HepG2 (cell line): ENCODE data around the gene UNC93A. TPM values are rescaled to one million over a fixed set of nuclear protein-coding genes. Genes with fewer than 3 reads are reported as not detected.
A peak's percentile ranks its signal among the peaks of the same experiment; 100 is the strongest.
"Not testable (repeated sequence)": the region's sequence is repeated elsewhere in the genome, so short reads cannot be mapped to it uniquely, and the experiment has no call there.

Source experiments
- HDAC2 ChIP-seq: sonication (generic); formaldehyde crosslinking; IDR thresholded peaks from 2 replicates; pipeline ENCODE4 v1.4.0; 2020; ENCODE audit warnings: missing genetic modification reagents
- KAT8 ChIP-seq: IDR thresholded peaks from 2 replicates; pipeline ENCODE4 v1.6.1; 2016; ENCODE audit warnings: missing genetic modification reagents, missing compliant biosample characterization
- MED1 ChIP-seq: sonication (generic); formaldehyde crosslinking; IDR thresholded peaks from 2 replicates; pipeline ENCODE4 v1.4.0; 2020; ENCODE audit warnings: missing genetic modification reagents
- NONO ChIP-seq, 2 experiments: fragments of 450-650 bp in 1 of 2; sonication (generic) in 1 of 2; formaldehyde crosslinking in 1 of 2; IDR thresholded peaks in 1 of 2; conservative IDR thresholded peaks in 1 of 2; 2 replicates each; pipeline versions ENCODE4 v1.6.1 to v1.8.0; 2017 to 2022; ENCODE audit warnings: mild to moderate bottlenecking in 1 of 2, missing genetic modification reagents in 1 of 2, moderate library complexity in 1 of 2
- RXRA ChIP-seq: sonication (generic); formaldehyde crosslinking; IDR thresholded peaks from 2 replicates; pipeline ENCODE4 v1.5.1; 2020; ENCODE audit warnings: missing genetic modification reagents
- SMAD1 ChIP-seq: sonication (generic); formaldehyde crosslinking; IDR thresholded peaks from 2 replicates; pipeline ENCODE4 v1.4.0; 2020; ENCODE audit warnings: missing genetic modification reagents, low read depth, mild to moderate bottlenecking, borderline replicate concordance
- ZSCAN21 ChIP-seq: sonication (generic); formaldehyde crosslinking; IDR thresholded peaks from 2 replicates; pipeline ENCODE4 v1.8.0; 2022; ENCODE audit warnings: mild to moderate bottlenecking, missing genetic modification reagents, moderate library complexity, borderline replicate concordance
- polyA plus RNA-seq, 8 experiments: library from polyadenylated mRNA; depleted of rRNA in 3 of 8; stranded (reverse) in 7 of 8; unstranded in 1 of 8; fragments of >200 nt; fragmentation: Illumina TruSeq in 4 of 8; extraction: Trizol in 4 of 8; gene quantifications; 2 replicates each; pipeline versions ENCODE4 v1.2.1 to v1.2.3, GENCODE V29; 2011 to 2016; ENCODE audit warnings: low read depth in 4 of 8, missing spikeins in 1 of 8, mixed read lengths in 1 of 8; ENCODE audit not compliant: insufficient read depth in 1 of 8
- total RNA-seq, 5 experiments: library from RNA; depleted of rRNA; stranded (reverse); fragments of >200 nt; fragmentation: Illumina TruSeq; extraction: Trizol; gene quantifications; 2 replicates each; pipeline ENCODE4 v1.2.3, GENCODE V29; 2016; ENCODE audit warnings: low read depth in 1 of 5
- TF ChIP-seq, protein P1 (sequence below): sonication (generic); formaldehyde crosslinking; IDR thresholded peaks from 2 replicates; pipeline ENCODE4 v1.4.0; 2020; ENCODE audit warnings: mild to moderate bottlenecking, missing genetic modification reagents
- TF ChIP-seq, protein P2 (sequence below): sonication (generic); formaldehyde crosslinking; IDR thresholded peaks from 2 replicates; pipeline ENCODE4 v1.4.0; 2020; ENCODE audit warnings: missing genetic modification reagents
- TF ChIP-seq, protein P3 (sequence below): IDR thresholded peaks from 2 replicates; pipeline ENCODE4 v1.6.1; 2012; ENCODE audit warnings: inconsistent platforms
- TF ChIP-seq, protein P4 (sequence below): sonication (generic); formaldehyde crosslinking; IDR thresholded peaks from 2 replicates; pipeline ENCODE4 v1.5.1; 2020; ENCODE audit warnings: missing genetic modification reagents, mild to moderate bottlenecking, borderline replicate concordance
- TF ChIP-seq, protein P5 (sequence below): sonication (generic); formaldehyde crosslinking; IDR thresholded peaks from 2 replicates; pipeline ENCODE4 v1.5.0; 2020; ENCODE audit warnings: mild to moderate bottlenecking, missing genetic modification reagents
- TF ChIP-seq, protein P6 (sequence below): IDR thresholded peaks from 2 replicates; pipeline ENCODE4 v1.6.1; 2018; ENCODE audit warnings: missing genetic modification reagents, mild to moderate bottlenecking, missing compliant biosample characterization
- TF ChIP-seq, protein P7 (sequence below): sonication (generic); formaldehyde crosslinking; IDR thresholded peaks from 2 replicates; pipeline ENCODE4 v1.4.0; 2020; ENCODE audit warnings: missing genetic modification reagents; ENCODE audit errors: not compliant biosample characterization

Gene UNC93A
- total and polyA plus RNA-seq, 2 of the 13 experiments (the other 11 are each of a cell fraction or from before 2014, with no cell fraction given) = 11.0 to 42.7 TPM

DNA sequence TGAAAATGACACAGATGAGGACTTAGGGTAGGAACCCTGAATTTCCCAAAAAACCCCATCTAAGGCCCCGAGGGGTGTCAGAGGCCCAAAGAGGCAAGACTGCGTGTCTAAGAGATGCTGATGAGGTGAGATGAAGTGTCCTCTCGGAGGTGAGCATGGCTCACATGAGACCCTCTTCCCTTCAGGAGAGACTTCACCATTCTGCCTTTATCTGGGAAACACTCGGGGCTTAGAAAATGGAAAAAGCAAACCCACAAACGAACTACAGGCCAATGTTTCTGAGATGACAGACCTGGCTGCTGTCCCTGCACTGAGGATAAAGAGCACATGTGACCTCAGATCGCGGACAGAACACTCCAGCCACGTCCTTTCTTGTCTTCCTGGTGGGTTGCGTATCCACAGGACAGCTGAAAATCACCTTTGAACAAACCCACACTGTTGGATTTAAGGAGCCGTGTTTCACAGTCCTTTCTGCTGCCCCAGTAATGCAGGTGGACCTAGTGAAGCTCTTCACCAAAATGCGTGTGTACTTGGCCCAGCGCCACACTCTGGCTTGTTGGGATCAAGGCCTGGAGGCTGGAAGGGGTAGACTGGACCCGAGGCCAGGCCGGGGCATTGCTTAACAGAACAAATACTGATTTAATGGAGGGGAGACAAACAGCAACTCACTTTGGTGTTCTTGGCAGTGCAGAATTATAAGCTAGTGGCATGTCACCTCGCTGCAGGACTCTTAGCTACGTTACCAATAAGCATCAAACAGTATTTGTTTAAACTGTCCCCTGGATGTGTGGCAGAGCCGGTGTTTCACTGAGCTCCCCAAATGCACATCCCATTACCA lies 18.5 kb downstream of the UNC93A start (continued):
- TF ChIP-seq NONO (IDR thresholded peaks at IDR 0.05) = not testable (repeated sequence)
- TF ChIP-seq NONO (CRISPR knock-in tag; conservative IDR thresholded peaks at IDR 0.05) = peak; percentile 82
- TF ChIP-seq, protein P1, sequence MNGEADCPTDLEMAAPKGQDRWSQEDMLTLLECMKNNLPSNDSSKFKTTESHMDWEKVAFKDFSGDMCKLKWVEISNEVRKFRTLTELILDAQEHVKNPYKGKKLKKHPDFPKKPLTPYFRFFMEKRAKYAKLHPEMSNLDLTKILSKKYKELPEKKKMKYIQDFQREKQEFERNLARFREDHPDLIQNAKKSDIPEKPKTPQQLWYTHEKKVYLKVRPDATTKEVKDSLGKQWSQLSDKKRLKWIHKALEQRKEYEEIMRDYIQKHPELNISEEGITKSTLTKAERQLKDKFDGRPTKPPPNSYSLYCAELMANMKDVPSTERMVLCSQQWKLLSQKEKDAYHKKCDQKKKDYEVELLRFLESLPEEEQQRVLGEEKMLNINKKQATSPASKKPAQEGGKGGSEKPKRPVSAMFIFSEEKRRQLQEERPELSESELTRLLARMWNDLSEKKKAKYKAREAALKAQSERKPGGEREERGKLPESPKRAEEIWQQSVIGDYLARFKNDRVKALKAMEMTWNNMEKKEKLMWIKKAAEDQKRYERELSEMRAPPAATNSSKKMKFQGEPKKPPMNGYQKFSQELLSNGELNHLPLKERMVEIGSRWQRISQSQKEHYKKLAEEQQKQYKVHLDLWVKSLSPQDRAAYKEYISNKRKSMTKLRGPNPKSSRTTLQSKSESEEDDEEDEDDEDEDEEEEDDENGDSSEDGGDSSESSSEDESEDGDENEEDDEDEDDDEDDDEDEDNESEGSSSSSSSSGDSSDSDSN (CRISPR knock-in tag) = peak; percentile 48; the same call in 1 of the 2 replicates
- TF ChIP-seq, protein P2, sequence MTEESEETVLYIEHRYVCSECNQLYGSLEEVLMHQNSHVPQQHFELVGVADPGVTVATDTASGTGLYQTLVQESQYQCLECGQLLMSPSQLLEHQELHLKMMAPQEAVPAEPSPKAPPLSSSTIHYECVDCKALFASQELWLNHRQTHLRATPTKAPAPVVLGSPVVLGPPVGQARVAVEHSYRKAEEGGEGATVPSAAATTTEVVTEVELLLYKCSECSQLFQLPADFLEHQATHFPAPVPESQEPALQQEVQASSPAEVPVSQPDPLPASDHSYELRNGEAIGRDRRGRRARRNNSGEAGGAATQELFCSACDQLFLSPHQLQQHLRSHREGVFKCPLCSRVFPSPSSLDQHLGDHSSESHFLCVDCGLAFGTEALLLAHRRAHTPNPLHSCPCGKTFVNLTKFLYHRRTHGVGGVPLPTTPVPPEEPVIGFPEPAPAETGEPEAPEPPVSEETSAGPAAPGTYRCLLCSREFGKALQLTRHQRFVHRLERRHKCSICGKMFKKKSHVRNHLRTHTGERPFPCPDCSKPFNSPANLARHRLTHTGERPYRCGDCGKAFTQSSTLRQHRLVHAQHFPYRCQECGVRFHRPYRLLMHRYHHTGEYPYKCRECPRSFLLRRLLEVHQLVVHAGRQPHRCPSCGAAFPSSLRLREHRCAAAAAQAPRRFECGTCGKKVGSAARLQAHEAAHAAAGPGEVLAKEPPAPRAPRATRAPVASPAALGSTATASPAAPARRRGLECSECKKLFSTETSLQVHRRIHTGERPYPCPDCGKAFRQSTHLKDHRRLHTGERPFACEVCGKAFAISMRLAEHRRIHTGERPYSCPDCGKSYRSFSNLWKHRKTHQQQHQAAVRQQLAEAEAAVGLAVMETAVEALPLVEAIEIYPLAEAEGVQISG (CRISPR knock-in tag) = peak; percentile 66; the same call in 1 of the 2 replicates
- TF ChIP-seq, protein P3, sequence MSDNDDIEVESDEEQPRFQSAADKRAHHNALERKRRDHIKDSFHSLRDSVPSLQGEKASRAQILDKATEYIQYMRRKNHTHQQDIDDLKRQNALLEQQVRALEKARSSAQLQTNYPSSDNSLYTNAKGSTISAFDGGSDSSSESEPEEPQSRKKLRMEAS = 0 out of 2 replicates have a peak, but pooled peaks have one; percentile 38
- TF ChIP-seq, protein P4, sequence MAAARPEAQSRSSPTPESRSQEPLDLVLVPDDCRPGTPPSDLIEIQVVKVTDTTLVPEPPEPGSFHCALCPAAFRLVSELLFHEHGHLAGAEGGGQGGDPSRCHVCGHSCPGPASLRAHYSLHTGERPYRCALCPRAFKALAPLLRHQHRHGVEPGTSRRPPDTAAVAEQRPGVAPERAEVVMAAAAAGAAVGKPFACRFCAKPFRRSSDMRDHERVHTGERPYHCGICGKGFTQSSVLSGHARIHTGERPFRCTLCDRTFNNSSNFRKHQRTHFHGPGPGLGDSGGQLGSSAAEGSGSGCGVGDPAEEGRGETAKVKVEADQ (CRISPR knock-in tag) = 0 out of 2 replicates have a peak, but pooled peaks have one; percentile 10
- TF ChIP-seq ZSCAN21 (CRISPR knock-in tag) = peak; percentile 49; the same call in 1 of the 2 replicates
- TF ChIP-seq, protein P5, sequence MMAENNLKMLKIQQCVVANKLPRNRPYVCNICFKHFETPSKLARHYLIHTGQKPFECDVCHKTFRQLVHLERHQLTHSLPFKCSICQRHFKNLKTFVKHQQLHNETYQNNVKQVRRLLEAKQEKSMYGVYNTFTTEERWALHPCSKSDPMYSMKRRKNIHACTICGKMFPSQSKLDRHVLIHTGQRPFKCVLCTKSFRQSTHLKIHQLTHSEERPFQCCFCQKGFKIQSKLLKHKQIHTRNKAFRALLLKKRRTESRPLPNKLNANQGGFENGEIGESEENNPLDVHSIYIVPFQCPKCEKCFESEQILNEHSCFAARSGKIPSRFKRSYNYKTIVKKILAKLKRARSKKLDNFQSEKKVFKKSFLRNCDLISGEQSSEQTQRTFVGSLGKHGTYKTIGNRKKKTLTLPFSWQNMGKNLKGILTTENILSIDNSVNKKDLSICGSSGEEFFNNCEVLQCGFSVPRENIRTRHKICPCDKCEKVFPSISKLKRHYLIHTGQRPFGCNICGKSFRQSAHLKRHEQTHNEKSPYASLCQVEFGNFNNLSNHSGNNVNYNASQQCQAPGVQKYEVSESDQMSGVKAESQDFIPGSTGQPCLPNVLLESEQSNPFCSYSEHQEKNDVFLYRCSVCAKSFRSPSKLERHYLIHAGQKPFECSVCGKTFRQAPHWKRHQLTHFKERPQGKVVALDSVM = peak; percentile 76
- TF ChIP-seq KAT8 (CRISPR knock-in tag) = peak; percentile 67; the same call in 1 of the 2 replicates
- TF ChIP-seq HDAC2 (CRISPR knock-in tag) = peak; percentile 61; the same call in 1 of the 2 replicates
- TF ChIP-seq RXRA (CRISPR knock-in tag) = peak; percentile 90
- TF ChIP-seq SMAD1 (CRISPR knock-in tag) = peak; percentile 65; the same call in 1 of the 2 replicates
- TF ChIP-seq, protein P6, sequence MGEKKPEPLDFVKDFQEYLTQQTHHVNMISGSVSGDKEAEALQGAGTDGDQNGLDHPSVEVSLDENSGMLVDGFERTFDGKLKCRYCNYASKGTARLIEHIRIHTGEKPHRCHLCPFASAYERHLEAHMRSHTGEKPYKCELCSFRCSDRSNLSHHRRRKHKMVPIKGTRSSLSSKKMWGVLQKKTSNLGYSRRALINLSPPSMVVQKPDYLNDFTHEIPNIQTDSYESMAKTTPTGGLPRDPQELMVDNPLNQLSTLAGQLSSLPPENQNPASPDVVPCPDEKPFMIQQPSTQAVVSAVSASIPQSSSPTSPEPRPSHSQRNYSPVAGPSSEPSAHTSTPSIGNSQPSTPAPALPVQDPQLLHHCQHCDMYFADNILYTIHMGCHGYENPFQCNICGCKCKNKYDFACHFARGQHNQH (CRISPR knock-in tag) = peak; percentile 55; the same call in 1 of the 2 replicates
- TF ChIP-seq MED1 (CRISPR knock-in tag) = peak; percentile 93
- TF ChIP-seq, protein P7, sequence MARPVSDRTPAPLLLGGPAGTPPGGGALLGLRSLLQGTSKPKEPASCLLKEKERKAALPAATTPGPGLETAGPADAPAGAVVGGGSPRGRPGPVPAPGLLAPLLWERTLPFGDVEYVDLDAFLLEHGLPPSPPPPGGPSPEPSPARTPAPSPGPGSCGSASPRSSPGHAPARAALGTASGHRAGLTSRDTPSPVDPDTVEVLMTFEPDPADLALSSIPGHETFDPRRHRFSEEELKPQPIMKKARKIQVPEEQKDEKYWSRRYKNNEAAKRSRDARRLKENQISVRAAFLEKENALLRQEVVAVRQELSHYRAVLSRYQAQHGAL (CRISPR knock-in tag) = peak; percentile 31
